Stimulated activated CD8-positive, alpha-beta memory T cell treated with anti-CD3 and anti-CD28 coated beads, Interleukin-4, amount 100 ng/mL, for 4 hours (primary cell): ENCODE measurements around the gene AGAP3.
"Not testable (repeated sequence)": the region's sequence is repeated elsewhere in the genome, so short reads cannot be mapped to it uniquely, and the experiment has no call there.

Source experiments
- DNase-seq, 2 donors: peaks; one replicate each; pipeline ENCODE4 v3.0.0-alpha.2; 2020; ENCODE audit warnings: low read depth in 2 of 2, low spot score in 1 of 2

Gene AGAP3

GRCh38 chr7:151085691-151086620 is at the start of gene AGAP3:
AGAP3 (plus strand) TSS chr7:151086475; CDS start chr7:151086742, 267 bp downstream.
- peak in 1 of 2 donors; percentile 47 for DNase-seq

- DNase-seq, result peak in 1 of 2 donors; percentile 66
Observed at GRCh38 chr7:151038951-151039849, 47.1 kb upstream of the AGAP3 start.

- no peak for DNase-seq
Observed at GRCh38 chr7:151039850-151040548, 46.3 kb upstream of the AGAP3 start.

GRCh38 chr7:151040616-151041375 is 45.5 kb upstream of the AGAP3 start:
- no peak for DNase-seq

- DNase-seq, result not testable (repeated sequence)
Observed at GRCh38 chr7:151043449-151043848, 42.8 kb upstream of the AGAP3 start.

- no peak for DNase-seq
Observed at GRCh38 chr7:151043959-151044358, 42.3 kb upstream of the AGAP3 start.

GRCh38 chr7:151045262-151045661 is 41.0 kb upstream of the AGAP3 start:
- no peak for DNase-seq

- no peak for DNase-seq
Observed at GRCh38 chr7:151045967-151046366, 40.3 kb upstream of the AGAP3 start.

- no peak for DNase-seq
Observed at GRCh38 chr7:151046603-151047573, 39.4 kb upstream of the AGAP3 start.

GRCh38 chr7:151047976-151048815 is 38.1 kb upstream of the AGAP3 start, which contains the start of gene ASIC3:
ASIC3 (plus strand) TSS chr7:151048531; CDS start chr7:151048886, 355 bp downstream.
- DNase-seq, result no peak

- no peak for DNase-seq
Observed at GRCh38 chr7:151048911-151049463, 37.3 kb upstream of the AGAP3 start.

- no peak for DNase-seq
Observed at GRCh38 chr7:151051108-151051507, 35.2 kb upstream of the AGAP3 start.

GRCh38 chr7:151053096-151053495 is 33.2 kb upstream of the AGAP3 start:
- DNase-seq, result no peak

- DNase-seq, result no peak
Observed at GRCh38 chr7:151053751-151054150, 32.5 kb upstream of the AGAP3 start.

- no peak for DNase-seq
Observed at GRCh38 chr7:151056283-151056665, 30.0 kb upstream of the AGAP3 start.

GRCh38 chr7:151056666-151057505 is 29.4 kb upstream of the AGAP3 start:
- DNase-seq, result no peak

GRCh38 chr7:151057506-151057988 is 28.7 kb upstream of the AGAP3 start, which contains the start of gene CDK5:
CDK5 (minus strand) TSS chr7:151057897; CDS start chr7:151057848, 49 bp downstream.
- no peak for DNase-seq
